NCI-H2081 treated with DMSO at 0.1 percent for 48 hours (cell line): ENCODE results near the gene DCAF5.
"Not testable (repeated sequence)": the region's sequence is repeated elsewhere in the genome, so short reads cannot be mapped to it uniquely, and the experiment has no call there.

Experiments
- DNase-seq: peaks from one replicate; lab custom pipeline; 2025; lab: John Stamatoyannopoulos, UW

Gene DCAF5

GRCh38 chr14:69041783-69042182 is 111.1 kb downstream of the DCAF5 start:
- no peak for DNase-seq

- no peak for DNase-seq
These were observed 112.6 kb downstream of the DCAF5 start for GRCh38 chr14:69040353-69040752.

- no peak for DNase-seq
These were observed 113.7 kb downstream of the DCAF5 start for GRCh38 chr14:69039288-69039628.

GRCh38 chr14:69038455-69039287 is 114.2 kb downstream of the DCAF5 start:
- DNase-seq, result no peak

GRCh38 chr14:69037790-69038454 is 115.0 kb downstream of the DCAF5 start:
- no peak for DNase-seq

GRCh38 chr14:69036757-69037506 is 116.0 kb downstream of the DCAF5 start:
- DNase-seq, result no peak

GRCh38 chr14:69034612-69035262 is 118.2 kb downstream of the DCAF5 start:
- DNase-seq, result no peak

- no peak for DNase-seq
These were observed 125.5 kb downstream of the DCAF5 start for GRCh38 chr14:69027242-69027913.

GRCh38 chr14:69023035-69023434 is 129.9 kb downstream of the DCAF5 start:
- DNase-seq, result no peak

- DNase-seq, result not testable (repeated sequence)
These were observed 130.8 kb downstream of the DCAF5 start for GRCh38 chr14:69022093-69022492.

- DNase-seq, result no peak
These were observed 135.2 kb downstream of the DCAF5 start for GRCh38 chr14:69017706-69018105.

GRCh38 chr14:69014829-69015259 is 138.1 kb downstream of the DCAF5 start:
- no peak for DNase-seq

GRCh38 chr14:69013943-69014782 is 138.8 kb downstream of the DCAF5 start:
- no peak for DNase-seq

- no peak for DNase-seq
These were observed 140.5 kb downstream of the DCAF5 start for GRCh38 chr14:69012256-69012953.

GRCh38 chr14:69010648-69011047 is 142.3 kb downstream of the DCAF5 start:
- DNase-seq, result no peak

- no peak for DNase-seq
These were observed 144.5 kb downstream of the DCAF5 start for GRCh38 chr14:69008421-69008884.

GRCh38 chr14:69006346-69006745 is 146.6 kb downstream of the DCAF5 start:
- no peak for DNase-seq

GRCh38 chr14:69005432-69006148 is 147.3 kb downstream of the DCAF5 start:
- DNase-seq, result no peak

GRCh38 chr14:69004731-69005431 is 148.0 kb downstream of the DCAF5 start:
- DNase-seq, result no peak
